A673 (cell line): ENCODE data around the gene IDI2.

Source experiments
- EZH2 ChIP-seq: fragments of 200-600 bp; sonication (generic); IDR thresholded peaks from 2 replicates; pipeline ENCODE4 v1.6.1; 2017; ENCODE audit warnings: borderline replicate concordance, low read depth, mild to moderate bottlenecking, mixed read lengths, antibody characterized with exemption, low read length; ENCODE audit not compliant: poor library complexity, severe bottlenecking
- TF ChIP-seq, protein P1 (sequence below): fragments of 300-800, 200-600 bp; sonication (generic); conservative IDR thresholded peaks from 2 replicates; pipeline ENCODE4 v1.5.1; 2017; ENCODE audit warnings: low read depth, mild to moderate bottlenecking, antibody characterized with exemption, low read length, moderate library complexity, mixed read lengths

- TF ChIP-seq, protein P1, sequence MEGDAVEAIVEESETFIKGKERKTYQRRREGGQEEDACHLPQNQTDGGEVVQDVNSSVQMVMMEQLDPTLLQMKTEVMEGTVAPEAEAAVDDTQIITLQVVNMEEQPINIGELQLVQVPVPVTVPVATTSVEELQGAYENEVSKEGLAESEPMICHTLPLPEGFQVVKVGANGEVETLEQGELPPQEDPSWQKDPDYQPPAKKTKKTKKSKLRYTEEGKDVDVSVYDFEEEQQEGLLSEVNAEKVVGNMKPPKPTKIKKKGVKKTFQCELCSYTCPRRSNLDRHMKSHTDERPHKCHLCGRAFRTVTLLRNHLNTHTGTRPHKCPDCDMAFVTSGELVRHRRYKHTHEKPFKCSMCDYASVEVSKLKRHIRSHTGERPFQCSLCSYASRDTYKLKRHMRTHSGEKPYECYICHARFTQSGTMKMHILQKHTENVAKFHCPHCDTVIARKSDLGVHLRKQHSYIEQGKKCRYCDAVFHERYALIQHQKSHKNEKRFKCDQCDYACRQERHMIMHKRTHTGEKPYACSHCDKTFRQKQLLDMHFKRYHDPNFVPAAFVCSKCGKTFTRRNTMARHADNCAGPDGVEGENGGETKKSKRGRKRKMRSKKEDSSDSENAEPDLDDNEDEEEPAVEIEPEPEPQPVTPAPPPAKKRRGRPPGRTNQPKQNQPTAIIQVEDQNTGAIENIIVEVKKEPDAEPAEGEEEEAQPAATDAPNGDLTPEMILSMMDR: no peak
- no peak for TF ChIP-seq EZH2
Measured at GRCh38 chr10:1068380-1069361, 43.0 kb upstream of the IDI2 start.
